ENCODE data around the gene SEMA5A.
A peak's percentile ranks its signal among the peaks of the same experiment; 100 is the strongest.

Gene SEMA5A

GRCh38 chr5:9474219-9475002 lies 71.5 kb downstream of the SEMA5A start:
- H3K4me1 ChIP-seq (ENCODE audit: control insufficient read depth in 2 of 2, insufficient read depth in 1 of 2, low read depth in 1 of 2, low read length in 2 of 2): peaks cover 3 to 5% of the 10 kb centered on the region in 2 donors
- H3K18ac ChIP-seq (ENCODE audit: low read length): no peak overlapping the region
- no peak overlapping the region for H2AK5ac ChIP-seq (ENCODE audit: low read depth, low read length)
- H3K27me3 ChIP-seq (ENCODE audit: control insufficient read depth in 3 of 3, insufficient read depth in 3 of 3, low read depth in 1 of 3, low read length in 3 of 3): no peaks in the 10 kb centered on the region
- no peak overlapping the region for H4K91ac ChIP-seq (ENCODE audit: low read depth, low read length, poor library complexity)
- H2BK5ac ChIP-seq (ENCODE audit: low read length): no peak overlapping the region
- H3K79me1 ChIP-seq (ENCODE audit: low read depth, low read length): peaks cover 10% of the 10 kb centered on the region
- H4K8ac ChIP-seq (ENCODE audit: low read depth, low read length): no peak overlapping the region
- H3K36me3 ChIP-seq (replicated peaks in 1 of 2; ENCODE audit: control insufficient read depth in 2 of 2, insufficient read depth in 2 of 2, low read length in 2 of 2): peaks cover 0 to 6% of the 10 kb centered on the region in 2 donors
- no peak overlapping the region for H3K27ac ChIP-seq (replicated peaks; ENCODE audit: low read length)
- H2BK15ac ChIP-seq (ENCODE audit: low read length): no peak overlapping the region
- H2BK12ac ChIP-seq (ENCODE audit: low read length): no peak overlapping the region
- no peak overlapping the region for H3K14ac ChIP-seq (ENCODE audit: low read length)
- H3K9me3 ChIP-seq (replicated peaks in 1 of 2; ENCODE audit: control insufficient read depth in 2 of 2, insufficient read depth in 1 of 2, low read depth in 1 of 2, low read length in 2 of 2): peaks cover 3 to 17% of the 10 kb centered on the region in 2 donors
- H2BK120ac ChIP-seq (ENCODE audit: low read depth, low read length): no peak overlapping the region
- no peak for DNase-seq (ENCODE audit: low spot score)
- no peak overlapping the region for H3K4me3 ChIP-seq (ENCODE audit: low read length in 2 of 2)
- no peak overlapping the region for H3K4me2 ChIP-seq (ENCODE audit: insufficient read depth, low read length, poor library complexity, severe bottlenecking)
- no CpG with 5 or more reads among the region's 10 CpGs for WGBS, 2 donors (ENCODE audit: extremely low coverage in 2 of 2, insufficient read length in 2 of 2, insufficient replicate concordance in 1 of 2)
- H3K23ac ChIP-seq (ENCODE audit: low read depth, low read length, poor library complexity): no peak overlapping the region
- no peak overlapping the region for H2AFZ ChIP-seq (ENCODE audit: low read length)
- no peak overlapping the region for H3K4ac ChIP-seq (ENCODE audit: low read length)
- no peak overlapping the region for H3K9ac ChIP-seq (ENCODE audit: low read depth, low read length, poor library complexity)

GRCh38 chr5:9473624-9474023 lies 72.3 kb downstream of the SEMA5A start:
- WGBS, 2 donors (ENCODE audit: extremely low coverage in 2 of 2, insufficient read length in 2 of 2, insufficient replicate concordance in 1 of 2): no CpG with 5 or more reads among the region's 2 CpGs
- Histone ChIP-seq H3K27me3 (ENCODE audit: control insufficient read depth in 3 of 3, insufficient read depth in 3 of 3, low read depth in 1 of 3, low read length in 3 of 3) (no peaks in the 10 kb centered on the region), H2AFZ (ENCODE audit: low read length) (no peak overlapping the region), H2AK5ac (ENCODE audit: low read depth, low read length) (no peak overlapping the region), H3K36me3 (replicated peaks in 1 of 2; ENCODE audit: control insufficient read depth in 2 of 2, insufficient read depth in 2 of 2, low read length in 2 of 2) (peaks cover 0 to 6% of the 10 kb centered on the region in 2 donors), H3K23ac (ENCODE audit: low read depth, low read length, poor library complexity) (no peak overlapping the region), H2BK120ac (ENCODE audit: low read depth, low read length) (no peak overlapping the region), H3K79me1 (ENCODE audit: low read depth, low read length) (peaks cover 10% of the 10 kb centered on the region), H4K8ac (ENCODE audit: low read depth, low read length) (no peak overlapping the region), H3K9ac (ENCODE audit: low read depth, low read length, poor library complexity) (no peak overlapping the region), H3K4ac (ENCODE audit: low read length) (no peak overlapping the region), H3K4me1 (ENCODE audit: control insufficient read depth in 2 of 2, insufficient read depth in 1 of 2, low read depth in 1 of 2, low read length in 2 of 2) (peaks cover 3 to 5% of the 10 kb centered on the region in 2 donors), H2BK5ac (ENCODE audit: low read length) (no peak overlapping the region), H2BK12ac (ENCODE audit: low read length) (no peak overlapping the region), H3K9me3 (replicated peaks in 1 of 2; ENCODE audit: control insufficient read depth in 2 of 2, insufficient read depth in 1 of 2, low read depth in 1 of 2, low read length in 2 of 2) (peaks cover 3 to 13% of the 10 kb centered on the region in 2 donors), H4K91ac (ENCODE audit: low read depth, low read length, poor library complexity) (no peak overlapping the region), H2BK15ac (ENCODE audit: low read length) (no peak overlapping the region), H3K27ac (replicated peaks; ENCODE audit: low read length) (no peak overlapping the region), H3K14ac (ENCODE audit: low read length) (no peak overlapping the region), H3K18ac (ENCODE audit: low read length) (no peak overlapping the region), H3K4me2 (ENCODE audit: insufficient read depth, low read length, poor library complexity, severe bottlenecking) (no peak overlapping the region), H3K4me3 (ENCODE audit: low read length in 2 of 2) (no peak overlapping the region)
- DNase-seq (ENCODE audit: low spot score): no peak

DNA sequence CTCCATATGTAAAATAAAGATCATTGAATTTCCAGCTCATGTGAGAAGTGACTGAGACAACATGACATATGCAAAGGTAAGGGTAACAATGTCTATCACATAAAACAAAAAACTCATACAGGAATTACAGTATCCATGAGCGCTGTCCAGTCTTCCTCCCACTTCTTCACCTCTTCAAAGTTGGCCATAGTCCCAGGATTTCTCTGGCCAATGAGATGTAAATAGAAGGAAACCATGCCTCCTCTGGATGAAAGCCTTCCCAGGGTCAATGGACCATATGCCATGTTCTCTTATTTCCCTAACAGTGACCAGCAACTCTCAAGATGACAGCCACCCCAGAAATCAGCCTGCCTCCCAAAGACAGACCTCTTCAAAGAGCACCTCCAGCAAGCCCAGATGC lies 75.5 kb downstream of the SEMA5A start:
- no peak overlapping the region for H4K91ac ChIP-seq (ENCODE audit: low read depth, low read length, poor library complexity)
- no peak overlapping the region for H2AK5ac ChIP-seq (ENCODE audit: low read depth, low read length)
- no peak overlapping the region for H4K8ac ChIP-seq (ENCODE audit: low read depth, low read length)
- peaks cover 0 to 2% of the 10 kb centered on the region in 2 donors for H3K36me3 ChIP-seq (replicated peaks in 1 of 2; ENCODE audit: control insufficient read depth in 2 of 2, insufficient read depth in 2 of 2, low read length in 2 of 2)
- no peak overlapping the region for H2BK5ac ChIP-seq (ENCODE audit: low read length)
- no CpG with 5 or more reads among the region's 1 CpG for WGBS, 2 donors (ENCODE audit: extremely low coverage in 2 of 2, insufficient read length in 2 of 2, insufficient replicate concordance in 1 of 2)
- H3K4me2 ChIP-seq (ENCODE audit: insufficient read depth, low read length, poor library complexity, severe bottlenecking): no peak overlapping the region
- H3K23ac ChIP-seq (ENCODE audit: low read depth, low read length, poor library complexity): no peak overlapping the region
- no peaks in the 10 kb centered on the region for H3K9me3 ChIP-seq (replicated peaks in 1 of 2; ENCODE audit: control insufficient read depth in 2 of 2, insufficient read depth in 1 of 2, low read depth in 1 of 2, low read length in 2 of 2)
- no peak overlapping the region for H2BK120ac ChIP-seq (ENCODE audit: low read depth, low read length)
- H2AFZ ChIP-seq (ENCODE audit: low read length): no peak overlapping the region
- no peak overlapping the region for H3K4me3 ChIP-seq (ENCODE audit: low read length in 2 of 2)
- no peak for DNase-seq (ENCODE audit: low spot score)
- H3K4me1 ChIP-seq (ENCODE audit: control insufficient read depth in 2 of 2, insufficient read depth in 1 of 2, low read depth in 1 of 2, low read length in 2 of 2): peaks cover 3 to 5% of the 10 kb centered on the region in 2 donors
- peaks cover 7% of the 10 kb centered on the region for H3K79me1 ChIP-seq (ENCODE audit: low read depth, low read length)
- H3K27me3 ChIP-seq (ENCODE audit: control insufficient read depth in 3 of 3, insufficient read depth in 3 of 3, low read depth in 1 of 3, low read length in 3 of 3): no peaks in the 10 kb centered on the region
- H3K18ac ChIP-seq (ENCODE audit: low read length): no peak overlapping the region
- no peak overlapping the region for H2BK12ac ChIP-seq (ENCODE audit: low read length)
- H2BK15ac ChIP-seq (ENCODE audit: low read length): no peak overlapping the region
- no peak overlapping the region for H3K9ac ChIP-seq (ENCODE audit: low read depth, low read length, poor library complexity)
- H3K27ac ChIP-seq (replicated peaks; ENCODE audit: low read length): no peak overlapping the region
- no peak overlapping the region for H3K14ac ChIP-seq (ENCODE audit: low read length)
- no peak overlapping the region for H3K4ac ChIP-seq (ENCODE audit: low read length)

DNA sequence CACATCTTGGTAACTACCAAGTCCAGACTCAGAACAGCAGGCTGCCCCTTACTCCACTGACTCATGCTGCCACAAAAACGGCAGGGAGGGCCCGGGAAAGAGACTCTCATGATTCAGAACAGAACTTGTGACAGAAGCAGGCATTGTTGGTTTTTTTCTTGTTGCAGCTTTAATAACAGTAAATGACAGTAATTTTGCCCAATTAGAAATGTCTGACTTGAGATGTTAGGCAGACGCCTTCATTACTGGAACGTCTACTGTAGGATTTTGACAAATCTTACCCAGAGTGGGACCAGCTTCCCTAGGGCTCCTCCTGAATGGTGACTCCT lies 77.9 kb downstream of the SEMA5A start:
- Histone ChIP-seq H3K18ac (ENCODE audit: low read length) (no peak overlapping the region), H3K36me3 (replicated peaks in 1 of 2; ENCODE audit: control insufficient read depth in 2 of 2, insufficient read depth in 2 of 2, low read length in 2 of 2) (peaks cover 0 to 2% of the 10 kb centered on the region in 2 donors), H4K91ac (ENCODE audit: low read depth, low read length, poor library complexity) (no peak overlapping the region), H3K9me3 (replicated peaks in 1 of 2; ENCODE audit: control insufficient read depth in 2 of 2, insufficient read depth in 1 of 2, low read depth in 1 of 2, low read length in 2 of 2) (no peaks in the 10 kb centered on the region), H2BK120ac (ENCODE audit: low read depth, low read length) (no peak overlapping the region), H2BK15ac (ENCODE audit: low read length) (no peak overlapping the region), H2AK5ac (ENCODE audit: low read depth, low read length) (no peak overlapping the region), H3K79me1 (ENCODE audit: low read depth, low read length) (peaks cover 2% of the 10 kb centered on the region), H2BK5ac (ENCODE audit: low read length) (no peak overlapping the region), H3K4me3 (ENCODE audit: low read length in 2 of 2) (no peak overlapping the region), H3K27ac (replicated peaks; ENCODE audit: low read length) (no peak overlapping the region), H2BK12ac (ENCODE audit: low read length) (no peak overlapping the region), H3K27me3 (ENCODE audit: control insufficient read depth in 3 of 3, insufficient read depth in 3 of 3, low read depth in 1 of 3, low read length in 3 of 3) (no peaks in the 10 kb centered on the region), H3K4ac (ENCODE audit: low read length) (no peak overlapping the region), H3K4me1 (ENCODE audit: control insufficient read depth in 2 of 2, insufficient read depth in 1 of 2, low read depth in 1 of 2, low read length in 2 of 2) (peaks cover 2 to 3% of the 10 kb centered on the region in 2 donors), H3K14ac (ENCODE audit: low read length) (no peak overlapping the region), H4K8ac (ENCODE audit: low read depth, low read length) (no peak overlapping the region), H2AFZ (ENCODE audit: low read length) (peak overlapping the region; percentile 57), H3K23ac (ENCODE audit: low read depth, low read length, poor library complexity) (no peak overlapping the region), H3K4me2 (ENCODE audit: insufficient read depth, low read length, poor library complexity, severe bottlenecking) (no peak overlapping the region), H3K9ac (ENCODE audit: low read depth, low read length, poor library complexity) (no peak overlapping the region)
- no CpG with 5 or more reads among the region's 4 CpGs for WGBS, 2 donors (ENCODE audit: extremely low coverage in 2 of 2, insufficient read length in 2 of 2, insufficient replicate concordance in 1 of 2)
- no peak for DNase-seq (ENCODE audit: low spot score)
